Bronchial epithelial cell (primary cell): Measurements from ENCODE around the gene KIAA1549. TPM values are rescaled to one million over a fixed set of nuclear protein-coding genes. Genes with fewer than 3 reads are reported as not detected.
"Not testable (repeated sequence)": the region's sequence is repeated elsewhere in the genome, so short reads cannot be mapped to it uniquely, and the experiment has no call there.

Experiments
- DNase-seq: peaks from one replicate; pipeline ENCODE4 v3.0.0-alpha.2; 2010; ENCODE audit warnings: low read depth
- FAIRE-seq: peaks from 2 replicates; lab custom pipeline; 2011; peaks lifted over from hg19 to GRCh38; lab: Jason Lieb, UNC
- H3K27me3 ChIP-seq: 2 replicates; pipeline ENCODE4 v1.5.1; 2011; ENCODE audit warnings: low read length; ENCODE audit not compliant: control insufficient read depth, insufficient read depth
- H3K36me3 ChIP-seq: 2 replicates; pipeline ENCODE4 v1.5.1; 2011; ENCODE audit warnings: low read length; ENCODE audit not compliant: control insufficient read depth, insufficient read depth
- H3K4me3 ChIP-seq: 2 replicates; pipeline ENCODE4 v1.5.1; 2011; ENCODE audit warnings: mild to moderate bottlenecking, low read depth, low read length, control low read depth
- CTCF ChIP-seq: IDR thresholded peaks from 2 replicates; pipeline ENCODE4 v1.5.1; 2011; ENCODE audit warnings: mild to moderate bottlenecking, moderate library complexity, low read length, control low read depth, inconsistent platforms; ENCODE audit not compliant: insufficient read depth, severe bottlenecking
- total RNA-seq: library from RNA; depleted of rRNA; stranded (reverse); fragments of >200 nt; gene quantifications from 2 replicates; pipeline ENCODE4 v1.2.1, GENCODE V29; 2014

The KIAA1549 gene
- total RNA-seq, result 0.13 and 0.26 TPM in 2 replicates

- no peak for FAIRE-seq
Observed at GRCh38 chr7:138981332-138982203, at the start of gene KIAA1549. KIAA1549 (minus strand) TSS chr7:138981389; CDS start chr7:138981269, 120 bp downstream.

DNA sequence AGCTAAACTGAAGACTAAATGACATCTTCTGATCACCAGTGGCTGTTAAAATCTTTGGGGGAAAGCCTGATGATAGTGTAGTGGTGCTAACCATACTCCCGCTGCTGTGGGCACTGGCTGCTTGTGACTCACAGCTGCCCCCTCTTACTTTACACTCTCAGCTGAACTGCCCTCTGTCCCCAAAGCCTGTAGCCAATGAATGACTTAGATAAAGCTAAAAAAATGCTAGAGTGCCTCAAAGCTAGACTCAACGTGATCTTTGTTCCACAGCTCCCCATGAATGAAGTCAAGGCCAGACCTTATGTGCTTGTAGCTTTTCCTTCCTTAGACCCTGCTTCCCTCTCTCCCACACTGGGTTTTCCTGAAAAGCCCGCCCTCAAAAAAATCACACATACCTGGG is 48.2 kb upstream of the KIAA1549 start:
- H3K4me3 ChIP-seq, result no peak overlapping the region
- DNase-seq (no peak), FAIRE-seq (no peak)
- TF ChIP-seq CTCF, result no peak
- peaks cover 21% of the 10 kb centered on the region for H3K36me3 ChIP-seq
- no peaks in the 10 kb centered on the region for H3K27me3 ChIP-seq

More at GRCh38 chr7:138981332-138982203, at the start of gene KIAA1549:
- H3K36me3 ChIP-seq, result no peaks in the 10 kb centered on the region
- TF ChIP-seq CTCF, result peak; percentile 8
- H3K27me3 ChIP-seq, result peaks cover 6% of the 10 kb centered on the region
- H3K4me3 ChIP-seq, result peak within 1 kb of the TSS; percentile 46
- DNase-seq, result peak; percentile 32

DNA sequence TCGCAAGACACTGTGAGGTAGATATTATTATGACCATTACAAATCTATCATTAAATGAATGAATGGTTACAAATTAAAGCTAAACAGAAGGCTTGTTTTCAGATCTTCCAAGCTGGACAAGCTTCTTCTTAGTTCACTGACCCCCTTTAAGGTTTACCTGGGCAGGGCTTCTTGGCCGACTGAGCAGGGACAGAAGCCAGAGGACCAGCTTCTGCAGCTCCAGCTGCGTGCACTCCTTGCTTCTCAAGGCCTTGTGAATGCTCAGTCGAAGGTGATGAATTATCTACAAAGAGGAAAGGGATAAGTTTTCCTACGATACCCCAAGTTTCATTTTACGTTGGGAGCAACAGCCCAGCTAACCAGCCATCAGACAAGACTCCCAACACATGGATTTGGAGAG is 45.4 kb upstream of the KIAA1549 start:
- no peak for TF ChIP-seq CTCF
- H3K36me3 ChIP-seq, result peaks cover 23% of the 10 kb centered on the region
- H3K4me3 ChIP-seq, result no peak overlapping the region
- no peak for DNase-seq
- H3K27me3 ChIP-seq, result no peaks in the 10 kb centered on the region
- no peak for FAIRE-seq

GRCh38 chr7:139025861-139026260 is 44.7 kb upstream of the KIAA1549 start:
- not testable (repeated sequence) for FAIRE-seq, H3K27me3 ChIP-seq, DNase-seq, H3K4me3 ChIP-seq
- peaks cover 23% of the 10 kb centered on the region for H3K36me3 ChIP-seq

DNA sequence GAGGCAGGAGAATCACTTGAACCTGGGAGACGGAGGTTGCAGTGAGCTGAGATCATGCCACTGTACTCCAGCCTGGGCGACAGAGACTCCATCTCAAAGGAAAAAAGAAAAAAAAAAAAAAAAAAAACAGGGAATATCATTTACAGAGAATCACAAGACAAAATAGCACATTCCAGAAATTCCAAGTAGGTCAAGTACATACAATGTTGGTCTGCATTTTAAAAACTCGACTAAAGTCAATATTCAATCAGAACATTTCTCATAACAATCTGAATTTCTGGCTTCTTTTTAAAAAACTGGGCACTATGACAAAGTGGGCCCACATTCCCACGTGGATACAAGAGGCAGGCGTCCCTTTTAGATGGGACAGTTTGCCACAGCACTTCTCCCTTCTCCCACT is 41.9 kb upstream of the KIAA1549 start:
- peaks cover 16% of the 10 kb centered on the region for H3K36me3 ChIP-seq
- TF ChIP-seq CTCF, result no peak
- no peaks in the 10 kb centered on the region for H3K27me3 ChIP-seq
- FAIRE-seq, result no peak
- DNase-seq, result no peak
- no peak overlapping the region for H3K4me3 ChIP-seq

- H3K27me3 ChIP-seq, result no peaks in the 10 kb centered on the region
- no peak for TF ChIP-seq CTCF
- no peak for DNase-seq
- H3K36me3 ChIP-seq, result peaks cover 14% of the 10 kb centered on the region
- no peak for FAIRE-seq
- H3K4me3 ChIP-seq, result no peak overlapping the region
Observed at GRCh38 chr7:139022286-139022685, 41.1 kb upstream of the KIAA1549 start.
